ENCODE measurements around the gene GPX4. TPM values are rescaled to one million over a fixed set of nuclear protein-coding genes. Genes with fewer than 3 reads are reported as not detected.

GPX4 gene
- total RNA-seq, 1 donor from 2014 or later, result 150 TPM

- no peak for FAIRE-seq
Measured at GRCh38 chr19:1082928-1083816, 20.6 kb upstream of the GPX4 start.

GRCh38 chr19:1084024-1084868 lies 19.5 kb upstream of the GPX4 start:
- DNase-seq (ENCODE audit: low spot score in 2 of 2), result no peak

More at GRCh38 chr19:1082928-1083816, 20.6 kb upstream of the GPX4 start:
- DNase-seq (ENCODE audit: low spot score in 2 of 2), result no peak

GRCh38 chr19:1085053-1085658 lies 18.6 kb upstream of the GPX4 start:
- DNase-seq (ENCODE audit: low spot score in 2 of 2) (no peak), FAIRE-seq (no peak)

More at GRCh38 chr19:1084024-1084868, 19.5 kb upstream of the GPX4 start:
- no peak for FAIRE-seq

- FAIRE-seq (no peak), DNase-seq (ENCODE audit: low spot score in 2 of 2) (no peak)
Measured at GRCh38 chr19:1085676-1086442, 17.9 kb upstream of the GPX4 start.

- no peak for DNase-seq (ENCODE audit: low spot score in 2 of 2)
- FAIRE-seq, result no peak
Measured at GRCh38 chr19:1086613-1087012, 17.2 kb upstream of the GPX4 start.

- FAIRE-seq, result no peak
- DNase-seq (ENCODE audit: low spot score in 2 of 2), result no peak
Measured at GRCh38 chr19:1087813-1088415, 15.9 kb upstream of the GPX4 start.

- FAIRE-seq (no peak), DNase-seq (ENCODE audit: low spot score in 2 of 2) (no peak)
Measured at GRCh38 chr19:1088416-1089010, 15.3 kb upstream of the GPX4 start.

GRCh38 chr19:1089126-1089771 lies 14.5 kb upstream of the GPX4 start:
- no peak for DNase-seq (ENCODE audit: low spot score in 2 of 2)
- FAIRE-seq, result no peak

GRCh38 chr19:1089891-1090290 lies 13.9 kb upstream of the GPX4 start:
- no peak for FAIRE-seq
- no peak for DNase-seq (ENCODE audit: low spot score in 2 of 2)

- DNase-seq (ENCODE audit: low spot score in 2 of 2), result no peak
- FAIRE-seq, result no peak
Measured at GRCh38 chr19:1090731-1091543, 12.9 kb upstream of the GPX4 start.

GRCh38 chr19:1091544-1092175 lies 12.1 kb upstream of the GPX4 start:
- DNase-seq (ENCODE audit: low spot score in 2 of 2) (no peak), FAIRE-seq (no peak)

- no peak for FAIRE-seq
- no peak for DNase-seq (ENCODE audit: low spot score in 2 of 2)
Measured at GRCh38 chr19:1093330-1093729, 10.5 kb upstream of the GPX4 start.

- FAIRE-seq (no peak), DNase-seq (ENCODE audit: low spot score in 2 of 2) (no peak)
Measured at GRCh38 chr19:1093811-1094553, 9.8 kb upstream of the GPX4 start.

GRCh38 chr19:1094655-1094977 lies 9.2 kb upstream of the GPX4 start:
- no peak for DNase-seq (ENCODE audit: low spot score in 2 of 2)
- no peak for FAIRE-seq

GRCh38 chr19:1094978-1095701 lies 8.7 kb upstream of the GPX4 start, which contains the start of gene POLR2E:
TSS of gene POLR2E (minus strand) at chr19:1095375. CDS start at chr19:1095315, 60 bp downstream.
- DNase-seq (ENCODE audit: low spot score in 2 of 2) (peak; percentile 100), FAIRE-seq (peak; percentile 8)

GRCh38 chr19:1097810-1098176 lies 6.0 kb upstream of the GPX4 start:
- no peak for FAIRE-seq
- no peak for DNase-seq (ENCODE audit: low spot score in 2 of 2)

Measured in frontal cortex (tissue), 4 donors.